ENCODE data around the gene KCNK17. TPM values are rescaled to one million over a fixed set of nuclear protein-coding genes. Genes with fewer than 3 reads are reported as not detected.

Gene KCNK17
- polyA plus RNA-seq, 1 experiment: not detected

DNA sequence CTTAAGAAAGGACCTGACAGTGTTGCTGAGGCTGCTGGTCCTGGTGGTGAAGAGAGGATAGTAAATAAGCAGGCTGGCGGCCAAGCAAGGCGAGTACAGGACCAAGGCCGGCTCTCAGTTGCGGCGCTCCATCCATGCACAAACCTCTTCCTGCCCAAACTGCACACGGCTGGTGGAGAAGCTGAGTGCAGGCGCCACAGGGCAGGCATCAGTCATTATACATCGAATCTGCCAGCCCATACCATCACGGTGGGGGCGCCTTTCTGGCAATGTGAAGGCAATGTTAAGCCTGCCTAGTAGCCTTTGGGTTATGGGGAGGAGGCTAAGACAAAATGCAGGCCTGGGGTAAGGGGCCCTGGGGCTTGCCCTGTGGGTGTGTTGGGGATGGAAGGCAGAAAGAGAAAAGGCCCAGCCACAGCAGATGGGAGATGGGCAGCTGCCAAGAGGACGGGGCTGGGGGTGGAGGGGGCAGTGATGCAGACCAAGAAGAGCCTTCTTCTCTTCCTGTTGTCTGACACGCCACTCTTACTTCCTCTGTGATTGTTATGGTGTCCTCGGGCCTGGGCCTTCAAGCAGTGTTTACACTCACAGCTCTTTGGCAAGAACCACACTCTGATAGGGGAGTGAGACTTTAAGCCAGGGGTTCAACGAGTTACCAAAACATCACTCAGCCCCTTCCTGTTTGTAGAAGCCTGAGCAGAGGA is 28.6 kb upstream of the KCNK17 start:
- H3K27me3 ChIP-seq (ENCODE audit: control insufficient read depth, insufficient read depth, low read length): 0 out of 2 replicates have a peak, but pooled peaks cover 1% of the 10 kb centered on the region
- TF ChIP-seq, protein P1, sequence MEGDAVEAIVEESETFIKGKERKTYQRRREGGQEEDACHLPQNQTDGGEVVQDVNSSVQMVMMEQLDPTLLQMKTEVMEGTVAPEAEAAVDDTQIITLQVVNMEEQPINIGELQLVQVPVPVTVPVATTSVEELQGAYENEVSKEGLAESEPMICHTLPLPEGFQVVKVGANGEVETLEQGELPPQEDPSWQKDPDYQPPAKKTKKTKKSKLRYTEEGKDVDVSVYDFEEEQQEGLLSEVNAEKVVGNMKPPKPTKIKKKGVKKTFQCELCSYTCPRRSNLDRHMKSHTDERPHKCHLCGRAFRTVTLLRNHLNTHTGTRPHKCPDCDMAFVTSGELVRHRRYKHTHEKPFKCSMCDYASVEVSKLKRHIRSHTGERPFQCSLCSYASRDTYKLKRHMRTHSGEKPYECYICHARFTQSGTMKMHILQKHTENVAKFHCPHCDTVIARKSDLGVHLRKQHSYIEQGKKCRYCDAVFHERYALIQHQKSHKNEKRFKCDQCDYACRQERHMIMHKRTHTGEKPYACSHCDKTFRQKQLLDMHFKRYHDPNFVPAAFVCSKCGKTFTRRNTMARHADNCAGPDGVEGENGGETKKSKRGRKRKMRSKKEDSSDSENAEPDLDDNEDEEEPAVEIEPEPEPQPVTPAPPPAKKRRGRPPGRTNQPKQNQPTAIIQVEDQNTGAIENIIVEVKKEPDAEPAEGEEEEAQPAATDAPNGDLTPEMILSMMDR (IDR thresholded peaks at IDR 0.05; ENCODE audit: insufficient read depth, low read depth, low read length): no peak
- POLR2A ChIA-PET: no interaction called here
- H3K36me3 ChIP-seq (ENCODE audit: control insufficient read depth, insufficient read depth, low read length): no peaks in the 10 kb centered on the region
- CTCF ChIA-PET: no interaction called here
- no peak overlapping the region for H3K4me3 ChIP-seq (ENCODE audit: low read depth, low read length)
- DNase-seq (ENCODE audit: low read depth): no peak

DNA sequence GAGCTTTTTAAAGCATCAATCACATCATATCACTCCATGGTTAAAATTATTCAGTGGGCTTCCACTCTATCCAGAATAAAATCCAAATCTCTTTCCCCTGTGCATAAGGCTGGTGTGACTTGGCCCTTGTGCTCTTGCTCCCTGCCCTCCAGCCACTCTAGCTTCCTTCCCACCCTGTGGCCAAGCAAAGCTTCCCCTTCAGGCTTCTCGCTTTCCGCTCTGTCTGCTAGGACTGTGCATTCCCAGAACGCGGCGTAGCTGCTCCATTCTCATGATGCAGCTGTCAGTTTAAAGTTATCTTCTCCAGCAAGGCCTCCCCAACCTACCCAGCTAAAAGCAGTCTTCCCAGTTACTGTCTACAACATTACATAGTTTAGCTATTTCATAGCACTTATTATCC is 27.7 kb upstream of the KCNK17 start:
- no peak overlapping the region for H3K4me3 ChIP-seq (ENCODE audit: low read depth, low read length)
- no peaks in the 10 kb centered on the region for H3K36me3 ChIP-seq (ENCODE audit: control insufficient read depth, insufficient read depth, low read length)
- DNase-seq (ENCODE audit: low read depth): no peak
- H3K27me3 ChIP-seq (ENCODE audit: control insufficient read depth, insufficient read depth, low read length): 0 out of 2 replicates have a peak, but pooled peaks cover 1% of the 10 kb centered on the region
- POLR2A ChIA-PET: no interaction called here
- TF ChIP-seq, protein P1 (IDR thresholded peaks at IDR 0.05; ENCODE audit: insufficient read depth, low read depth, low read length): no peak
- CTCF ChIA-PET: interaction anchor here (0.9 to 1.2 kb wide), 2 partner anchors 8 to 28 kb away, joined by 3 to 4 read pairs; partner anchors contain the start of gene KCNK17

DNA sequence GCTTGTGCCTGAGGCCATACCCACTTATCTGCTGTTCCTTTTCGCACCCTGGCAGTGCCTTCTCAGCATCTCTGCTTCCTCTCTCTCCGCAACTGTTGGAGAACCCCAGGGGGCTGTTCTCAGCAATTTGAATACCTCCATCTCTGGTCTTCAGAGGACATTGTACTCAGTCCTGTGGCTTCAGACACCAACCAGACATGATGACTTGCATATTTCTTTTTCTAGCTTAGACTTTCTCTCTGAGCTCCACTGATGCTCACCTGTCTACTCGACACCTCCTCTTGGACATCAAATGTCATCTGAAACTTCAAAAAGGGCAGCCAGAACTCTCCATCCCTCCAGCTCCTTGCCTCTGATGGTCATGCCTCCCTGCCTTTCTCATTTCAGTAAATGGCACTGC is 27.1 kb upstream of the KCNK17 start:
- TF ChIP-seq, protein P1 (IDR thresholded peaks at IDR 0.05; ENCODE audit: insufficient read depth, low read depth, low read length): no peak
- ChIA-PET CTCF (interaction anchor here (0.9 to 1.2 kb wide), 3 partner anchors 9 to 27 kb away, joined by 3 to 4 read pairs (median 3); partner anchors contain the start of gene KCNK17), POLR2A (no interaction called here)
- Histone ChIP-seq H3K4me3 (ENCODE audit: low read depth, low read length) (no peak overlapping the region), H3K27me3 (ENCODE audit: control insufficient read depth, insufficient read depth, low read length) (0 out of 2 replicates have a peak, but pooled peaks cover 1% of the 10 kb centered on the region), H3K36me3 (ENCODE audit: control insufficient read depth, insufficient read depth, low read length) (no peaks in the 10 kb centered on the region)
- no peak for DNase-seq (ENCODE audit: low read depth)

DNA sequence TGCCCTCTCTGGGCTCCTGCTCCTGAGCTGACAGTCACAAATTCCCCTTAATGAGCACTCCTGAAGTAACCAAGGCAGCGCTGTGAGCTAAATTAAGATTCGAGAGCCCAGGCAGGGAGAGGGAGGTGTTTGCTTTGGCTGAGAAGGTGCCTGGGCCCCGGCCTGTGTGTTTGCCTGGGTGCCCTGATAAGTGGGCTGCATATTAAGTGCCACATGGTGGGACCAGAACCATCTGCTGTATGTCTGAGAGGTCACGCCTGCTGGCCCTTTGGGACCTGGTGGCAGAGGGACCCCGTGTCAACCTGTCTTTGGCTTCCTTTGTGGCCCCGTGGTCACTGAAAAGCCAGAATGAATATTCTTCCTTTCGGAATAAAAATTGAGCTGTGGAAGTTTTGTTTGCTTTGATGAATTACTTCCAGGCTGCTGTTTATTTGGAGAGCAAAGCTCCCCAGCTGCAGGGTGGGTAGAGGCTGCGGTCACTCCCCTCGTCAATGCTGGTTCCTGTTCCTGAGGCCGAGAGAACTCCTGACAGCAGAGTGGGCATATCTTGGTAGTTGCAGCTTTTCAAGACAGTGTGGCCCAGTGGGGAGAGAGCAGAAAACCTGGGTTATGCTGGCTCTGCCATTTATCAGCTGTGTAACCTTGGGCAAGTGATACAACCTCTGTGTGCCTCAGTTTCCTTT is 25.8 kb upstream of the KCNK17 start:
- 0 out of 2 replicates have a peak, but pooled peaks cover 1% of the 10 kb centered on the region for H3K27me3 ChIP-seq (ENCODE audit: control insufficient read depth, insufficient read depth, low read length)
- CTCF ChIA-PET: interaction anchor here (0.6 kb wide), 1 partner anchor 22 kb away, joined by 3 read pairs; no protein-coding TSS in a partner anchor
- H3K4me3 ChIP-seq (ENCODE audit: low read depth, low read length): no peak overlapping the region
- no peak for DNase-seq (ENCODE audit: low read depth)
- no peaks in the 10 kb centered on the region for H3K36me3 ChIP-seq (ENCODE audit: control insufficient read depth, insufficient read depth, low read length)
- TF ChIP-seq, protein P1 (IDR thresholded peaks at IDR 0.05; ENCODE audit: insufficient read depth, low read depth, low read length): no peak
- POLR2A ChIA-PET: no interaction called here
